K562 (cell line): ENCODE data around the gene NTPCR. TPM values are rescaled to one million over a fixed set of nuclear protein-coding genes. Genes with fewer than 3 reads are reported as not detected.

Experiments used
- ATAC-seq: fragments of 200-7000 bp; cut with Tn5 transposase; 3 replicates; pipeline ENCODE4 v1.9.1; 2020; ENCODE audit warnings: moderate library complexity
- BruUV-seq: library from RNA; stranded (reverse); fragments of 400-500 nt; replicated peaks from 2 replicates; lab custom pipeline; 2021; lab: Mats Ljungman, UMichigan
- CTCF ChIA-PET: fragments of 300-600 bp; formaldehyde crosslinking; extraction: SDS; loops from one replicate; lab custom pipeline; 2021; ENCODE audit warnings: low intra/inter-chr PET ratio; lab: Yijun Ruan, JAX
- POLR2A ChIA-PET: fragments of 300-600, 350-650 bp; sonication (Branson Sonifier 250); formaldehyde crosslinking; extraction: SDS; loops from one replicate; lab custom pipeline; 2021; ENCODE audit warnings: antibody characterized with exemption, inconsistent platforms; lab: Yijun Ruan, JAX
- DNase-seq, 4 experiments: peaks; one replicate each; pipeline versions ENCODE4 v3.0.0 to v3.0.0-alpha.2; 2011 to 2018; ENCODE audit warnings: low spot score in 3 of 4, mixed read lengths in 3 of 4; ENCODE audit errors: extremely low read depth in 1 of 4
- FAIRE-seq: peaks from 2 replicates; lab custom pipeline; 2011; peaks lifted over from hg19 to GRCh38; lab: Jason Lieb, UNC
- H2AFZ ChIP-seq: 2 replicates; pipeline ENCODE4 v1.6.0; 2011; ENCODE audit warnings: low read depth, low read length, control low read depth, inconsistent platforms
- H3K27ac ChIP-seq: fragments of 200-600 bp; 3 replicates; pipeline ENCODE4 v1.8.0; 2011; ENCODE audit warnings: low read depth, mild to moderate bottlenecking, control low read depth, inconsistent platforms, low read length, moderate library complexity, mixed read lengths; ENCODE audit errors: extremely low read depth
- H3K27me3 ChIP-seq, 2 experiments: fragments of 300-600 bp in 1 of 2; 2 replicates in 1 of 2; 3 replicates in 1 of 2; pipeline versions ENCODE4 v1.6.0 to v1.8.0; 2011; ENCODE audit warnings: inconsistent platforms in 2 of 2, low read length in 2 of 2, mild to moderate bottlenecking in 1 of 2, mixed read lengths in 1 of 2, moderate library complexity in 1 of 2; ENCODE audit not compliant: control insufficient read depth in 2 of 2, insufficient read depth in 2 of 2
- H3K36me3 ChIP-seq: fragments of 300-600 bp; 3 replicates; pipeline ENCODE4 v1.8.0; 2011; ENCODE audit warnings: mild to moderate bottlenecking, low read length, inconsistent platforms; ENCODE audit not compliant: control insufficient read depth, insufficient read depth
- H3K4me1 ChIP-seq, 2 experiments: fragments of 200-600 bp in 1 of 2; replicated peaks in 1 of 2; 2 replicates in 1 of 2; 3 replicates in 1 of 2; pipeline versions ENCODE4 v1.5.1 to v1.8.0; 2011; ENCODE audit warnings: inconsistent platforms in 2 of 2, low read length in 2 of 2, mild to moderate bottlenecking in 1 of 2, mixed read lengths in 1 of 2, moderate library complexity in 1 of 2; ENCODE audit not compliant: control insufficient read depth in 2 of 2, insufficient read depth in 2 of 2
- H3K4me2 ChIP-seq: 2 replicates; pipeline ENCODE4 v1.6.1; 2011; ENCODE audit warnings: low read length, control low read depth, inconsistent platforms, mixed read lengths; ENCODE audit not compliant: insufficient read depth
- H3K4me3 ChIP-seq: fragments of 200-600 bp; sonication (generic), shearing (Covaris generic); 2 replicates; pipeline ENCODE4 v1.5.1; 2016; ENCODE audit warnings: control low read depth, inconsistent platforms
- H3K79me2 ChIP-seq: fragments of 200-600 bp; 3 replicates; pipeline ENCODE4 v1.8.0; 2011; ENCODE audit warnings: low read length, inconsistent platforms; ENCODE audit not compliant: control insufficient read depth, insufficient read depth
- H3K9ac ChIP-seq, 2 experiments: 2 replicates each; pipeline versions ENCODE4 v1.6.0 to v1.6.1; 2011; ENCODE audit warnings: low read depth in 2 of 2, low read length in 2 of 2, control low read depth in 1 of 2, inconsistent platforms in 1 of 2, mild to moderate bottlenecking in 1 of 2, mixed read lengths in 1 of 2; ENCODE audit not compliant: insufficient read depth in 1 of 2
- H3K9me1 ChIP-seq: one replicate; pipeline ENCODE4 v1.6.0; 2011; ENCODE audit warnings: inconsistent platforms, mild to moderate bottlenecking, low read length, moderate library complexity; ENCODE audit not compliant: control insufficient read depth, insufficient read depth
- H3K9me3 ChIP-seq: replicated peaks from 2 replicates; pipeline ENCODE4 v1.5.1; 2011; ENCODE audit warnings: low read depth, low read length, inconsistent platforms; ENCODE audit not compliant: control insufficient read depth, insufficient read depth
- H4K20me1 ChIP-seq: replicated peaks from 2 replicates; pipeline ENCODE4 v1.6.1; 2011; ENCODE audit warnings: low read length, inconsistent platforms, mixed read lengths; ENCODE audit not compliant: control insufficient read depth, insufficient read depth
- AFF1 ChIP-seq, 2 experiments: fragments of 450-650 bp; IDR thresholded peaks; 2 replicates each; pipeline ENCODE4 v1.6.1; 2018; ENCODE audit warnings: mild to moderate bottlenecking in 2 of 2, low read depth in 1 of 2; ENCODE audit not compliant: partially characterized antibody in 2 of 2
- RBM25 ChIP-seq: fragments of 200-400 bp; formaldehyde crosslinking; IDR thresholded peaks from 2 replicates; pipeline ENCODE4 v1.6.1; 2018; ENCODE audit warnings: low read length, low read depth, moderate library complexity; ENCODE audit not compliant: severe bottlenecking
- WGBS: fragments of 100-300 bp; shearing (Covaris generic); methylation state at CpG from one replicate; pipeline ENCODE4 v1.1.6; 2016; ENCODE audit warnings: low coverage, mixed read lengths; ENCODE audit not compliant: insufficient coverage; ENCODE audit errors: missing lambda C conversion rate; 5-methylcytosine and 5-hydroxymethylcytosine counted together
- in situ Hi-C: fragments of 300-500 bp; cut with MboI; formaldehyde crosslinking; loops from 4 replicates; pipeline ENCODE4 v1.15.0; 2018; ENCODE audit warnings: inconsistent platforms, mixed read lengths
- intact Hi-C: fragments of 100-400 bp; cut with micrococcal nuclease; formaldehyde crosslinking; loops from 2 replicates; pipeline ENCODE4 v1.14.2; 2022
- polyA plus RNA-seq, 8 experiments: library from polyadenylated mRNA; depleted of rRNA in 4 of 8; stranded (reverse) in 5 of 8; unstranded in 3 of 8; fragments of >200 nt; fragmentation: Nextera tagmentation in 2 of 8; fragmentation: Illumina TruSeq in 1 of 8; extraction: Ambion mirVana in 2 of 8; extraction: Trizol in 1 of 8; gene quantifications; 2 replicates each; pipeline versions ENCODE4 v1.2.1 to v1.2.3, GENCODE V29; 2011 to 2014; ENCODE audit warnings: inconsistent platforms in 1 of 8, missing spikeins in 1 of 8
- total RNA-seq, 7 experiments: library from RNA; depleted of rRNA in 6 of 7; stranded (reverse); fragments of >200 nt in 6 of 7; fragmentation: Illumina TruSeq in 2 of 7; extraction: Trizol in 2 of 7; gene quantifications; 2 replicates each; pipeline versions ENCODE4 v1.2.1 to v1.2.3, GENCODE V29; 2011 to 2021; ENCODE audit warnings: low replicate concordance in 1 of 7

The NTPCR gene
- total and polyA plus RNA-seq, 9 of the 15 experiments (the other 6 are each of a cell fraction or from before 2014, with no cell fraction given): 19.3 to 105 (median 48.8) TPM

DNA sequence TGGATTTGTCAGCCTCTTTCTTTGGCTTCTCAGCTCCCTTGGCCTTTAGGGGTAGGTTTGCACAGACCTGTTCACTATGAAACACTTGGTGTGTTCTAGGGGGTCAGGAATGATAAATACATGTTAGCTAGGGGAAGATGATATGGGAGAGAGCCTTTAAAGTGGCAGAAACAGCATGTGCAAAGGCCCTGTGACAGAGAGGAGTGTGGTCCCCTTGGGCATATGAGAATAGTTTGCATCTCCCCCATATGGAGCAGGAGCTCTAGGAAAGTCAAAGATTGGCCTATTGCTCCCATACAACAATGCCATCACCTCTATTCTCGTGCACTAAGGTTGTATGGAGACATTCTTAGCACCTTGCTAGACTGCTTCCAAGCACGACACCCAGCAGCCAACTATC is 10.7 kb upstream of the NTPCR start:
- ChIA-PET CTCF (no interaction called here), POLR2A (no interaction called here)
- Histone ChIP-seq H2AFZ (no peak overlapping the region), H3K9ac (no peak overlapping the region), H3K9me1 (no peaks in the 10 kb centered on the region), H3K36me3 (no peaks in the 10 kb centered on the region), H3K4me2 (no peak overlapping the region), H3K27me3 (peaks cover 2 to 5% of the 10 kb centered on the region in 2 experiments; a peak in 1 of 5 replicates), H4K20me1 (no peaks in the 10 kb centered on the region), H3K79me2 (no peaks in the 10 kb centered on the region), H3K27ac (no peak overlapping the region), H3K9me3 (no peaks in the 10 kb centered on the region), H3K4me1 (peaks cover 0 to 16% of the 10 kb centered on the region in 2 experiments; a peak in 3 of 5 replicates), H3K4me3 (no peak overlapping the region)
- BruUV-seq: no TSS peak
- 26% methylated on average over 2 of the region's 2 CpGs for WGBS
- FAIRE-seq: no peak
- in situ Hi-C loops: no loop called here
- DNase-seq: no peak
- intact Hi-C loops: no loop called here
- TF ChIP-seq AFF1 (IDR thresholded peaks at IDR 0.05; ENCODE audit: low read depth in 1 of 2, partially characterized antibody in 2 of 2) (no peak), RBM25 (peak; percentile 92)
- ATAC-seq: no peak; the same call in 2 of the 3 replicates
